Gastrocnemius medialis (tissue), 4 donors: ENCODE data around the gene CES1.

Experiments
- CTCF ChIP-seq, 5 experiments: fragments of 450-650 bp in 3 of 5; fragments of 200-600 bp in 2 of 5; sonication (generic) in 2 of 5; IDR thresholded peaks in 4 of 5; conservative IDR thresholded peaks in 1 of 5; 1 replicate in 4 of 5; 2 replicates in 1 of 5; pipeline ENCODE4 v1.5.1; 2016 to 2019; ENCODE audit warnings: antibody characterized with exemption in 5 of 5, mild to moderate bottlenecking in 3 of 5, moderate library complexity in 3 of 5
- POLR2A ChIP-seq, 2 donors: fragments of 450-650 bp; IDR thresholded peaks; one replicate each; pipeline ENCODE4 v1.6.1; 2017; ENCODE audit warnings: antibody characterized with exemption in 2 of 2, mild to moderate bottlenecking in 2 of 2, moderate library complexity in 2 of 2

- TF ChIP-seq CTCF (IDR thresholded peaks at IDR 0.05 in 4 of 5, conservative IDR thresholded peaks at IDR 0.05 in 1 of 5) (no peak), POLR2A (IDR thresholded peaks at IDR 0.05) (no peak)
Measured at GRCh38 chr16:55824473-55825000, 8.4 kb downstream of the CES1 start.
